Lower lobe of right lung (tissue), 2 donors: ENCODE results near the gene FUT8. TPM values are rescaled to one million over a fixed set of nuclear protein-coding genes. Genes with fewer than 3 reads are reported as not detected.

ENCODE experiments used
- ATAC-seq, 2 donors: fragments of 200-7000 bp; cut with Tn5 transposase; one replicate each; pipeline ENCODE4 v1.9.1; 2020 to 2022; ENCODE audit warnings: mild to moderate bottlenecking in 2 of 2, moderate library complexity in 2 of 2
- DNase-seq: peaks from one replicate; pipeline ENCODE4 v3.0.0-alpha.2; 2020
- H3K27ac ChIP-seq: fragments of 200-600 bp; one replicate; pipeline ENCODE4 v1.8.0; 2022
- H3K27me3 ChIP-seq: fragments of 200-600 bp; one replicate; pipeline ENCODE4 v1.8.0; 2022; ENCODE audit warnings: low read depth
- H3K36me3 ChIP-seq: fragments of 200-600 bp; one replicate; pipeline ENCODE4 v1.8.0; 2022; ENCODE audit warnings: mild to moderate bottlenecking
- H3K4me1 ChIP-seq: fragments of 200-600 bp; one replicate; pipeline ENCODE4 v1.8.0; 2022
- H3K4me3 ChIP-seq: fragments of 200-600 bp; one replicate; pipeline ENCODE4 v1.8.0; 2022; ENCODE audit warnings: mild to moderate bottlenecking
- H3K9me3 ChIP-seq: fragments of 200-600 bp; one replicate; pipeline ENCODE4 v1.8.0; 2022
- CTCF ChIP-seq: fragments of 200-600 bp; IDR thresholded peaks from one replicate; pipeline ENCODE4 v1.8.0; 2022; ENCODE audit warnings: antibody characterized with exemption, mild to moderate bottlenecking
- intact Hi-C: fragments of 100-400 bp; cut with DNase I; formaldehyde crosslinking; loops from one replicate; pipeline ENCODE4 v1.11.0; 2022
- total RNA-seq: library from RNA; stranded (reverse); fragmentation: NEBNext Ultra II Directional; extraction: Animal tissue kit (Norgen Biotek cat#: 25700); gene quantifications from one replicate; pipeline ENCODE4 v1.2.1, GENCODE V29; 2021
- donor health status: DM: no; HTN: yes; CAD: no; lungs with severe emphysema.

Gene FUT8
- total RNA-seq, 1 donor from 2014 or later = 46.1 TPM

DNA sequence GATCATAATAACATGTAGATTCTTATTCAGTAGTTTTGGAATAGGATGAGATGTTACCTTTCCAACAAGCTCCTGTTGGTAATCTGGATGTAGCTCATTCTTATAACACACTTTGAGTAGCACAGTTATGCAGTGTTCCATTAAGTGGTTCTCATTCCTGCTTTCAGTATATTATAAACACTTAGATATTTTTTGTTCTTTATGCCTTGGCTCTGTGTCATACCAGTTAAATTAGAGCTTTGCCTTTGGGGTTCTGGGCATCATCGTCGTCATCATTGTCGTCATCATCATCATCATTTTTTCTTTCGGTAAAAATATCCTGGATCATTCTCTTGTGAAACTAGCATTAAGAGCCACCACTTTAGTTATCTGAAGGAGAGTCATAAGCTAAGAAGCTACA is 87.5 kb downstream of the FUT8 start:
- intact Hi-C loops = no loop called here
- H3K9me3 ChIP-seq = no peaks in the 10 kb centered on the region
- no peak overlapping the region for H3K27ac ChIP-seq
- no peak for ATAC-seq
- H3K36me3 ChIP-seq = no peaks in the 10 kb centered on the region
- no peak overlapping the region for H3K4me3 ChIP-seq
- no peaks in the 10 kb centered on the region for H3K27me3 ChIP-seq
- no peaks in the 10 kb centered on the region for H3K4me1 ChIP-seq
- TF ChIP-seq CTCF = no peak
- DNase-seq = no peak

DNA sequence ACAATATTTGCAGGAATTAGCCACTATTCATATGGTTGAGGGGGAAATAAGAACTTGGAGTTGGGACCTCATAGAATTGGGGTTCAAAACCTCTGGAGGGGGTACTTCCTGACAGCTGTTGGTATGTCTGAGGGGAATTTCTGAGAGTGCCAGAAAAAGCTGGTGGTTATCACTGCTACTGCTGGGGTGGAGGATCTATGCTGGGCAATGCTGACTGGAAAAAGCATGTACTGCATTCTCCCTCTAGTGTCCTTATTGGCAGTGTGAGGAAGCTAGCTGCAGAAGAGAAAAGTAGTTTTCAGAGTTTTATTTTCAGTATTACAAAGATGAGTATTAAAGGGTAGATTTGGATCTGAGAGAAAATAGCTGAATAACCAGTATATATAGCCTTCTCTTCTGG is 88.8 kb downstream of the FUT8 start:
- Histone ChIP-seq H3K4me3 (no peak overlapping the region), H3K9me3 (no peaks in the 10 kb centered on the region), H3K27ac (no peak overlapping the region), H3K27me3 (no peaks in the 10 kb centered on the region), H3K4me1 (no peaks in the 10 kb centered on the region), H3K36me3 (no peaks in the 10 kb centered on the region)
- intact Hi-C loops = no loop called here
- DNase-seq = no peak
- TF ChIP-seq CTCF = no peak
- ATAC-seq = no peak

DNA sequence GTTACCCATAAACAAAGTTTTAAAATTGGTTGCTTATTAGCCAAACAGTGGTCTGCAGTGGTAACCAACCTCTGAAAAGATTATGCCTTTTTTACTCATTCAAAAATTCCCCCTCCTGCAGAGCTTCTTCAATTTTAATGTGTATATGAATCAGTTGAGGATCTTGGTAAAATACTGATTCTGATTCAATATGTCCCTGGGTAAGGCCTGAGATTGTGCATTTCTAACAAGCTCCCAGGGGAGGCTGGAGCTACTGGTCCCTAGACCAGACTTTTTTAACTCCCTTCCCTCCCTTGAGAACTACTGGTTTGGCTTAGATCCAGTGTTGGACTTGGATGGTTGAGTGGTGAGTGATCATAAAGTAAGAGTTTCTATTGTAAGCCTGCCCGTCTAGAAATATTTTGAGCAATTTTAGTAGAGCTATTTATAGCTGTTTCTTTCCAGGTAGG is 90.2 kb downstream of the FUT8 start:
- H3K4me1 ChIP-seq = no peaks in the 10 kb centered on the region
- H3K4me3 ChIP-seq = no peak overlapping the region
- no peak for TF ChIP-seq CTCF
- ATAC-seq (no peak), DNase-seq (no peak)
- no peaks in the 10 kb centered on the region for H3K36me3 ChIP-seq
- intact Hi-C loops = no loop called here
- no peak overlapping the region for H3K27ac ChIP-seq
- no peaks in the 10 kb centered on the region for H3K27me3 ChIP-seq
- H3K9me3 ChIP-seq = no peaks in the 10 kb centered on the region

DNA sequence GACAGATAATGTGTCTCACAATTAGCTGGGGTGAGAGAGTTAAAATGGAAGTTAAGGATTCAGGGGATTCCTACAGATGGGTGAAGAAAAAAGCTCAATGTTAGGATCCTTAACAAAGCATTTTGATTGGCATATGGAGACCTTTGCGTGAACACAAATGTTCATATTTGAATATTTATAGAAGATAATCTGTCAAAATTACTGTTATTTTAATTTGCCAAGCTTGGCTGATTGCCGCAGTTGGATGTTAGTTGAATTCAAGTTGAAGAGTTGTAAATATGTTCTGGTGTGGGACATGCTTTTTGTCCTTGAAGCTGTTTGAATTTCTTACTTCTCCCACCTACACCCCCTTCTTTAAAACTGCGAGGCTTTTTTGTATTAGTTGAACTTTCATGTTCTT is 91.2 kb downstream of the FUT8 start:
- Histone ChIP-seq H3K9me3 (no peaks in the 10 kb centered on the region), H3K27me3 (no peaks in the 10 kb centered on the region), H3K4me3 (no peak overlapping the region), H3K36me3 (no peaks in the 10 kb centered on the region), H3K4me1 (no peaks in the 10 kb centered on the region), H3K27ac (no peak overlapping the region)
- intact Hi-C loops = no loop called here
- TF ChIP-seq CTCF = no peak
- DNase-seq = no peak
- no peak for ATAC-seq

- DNase-seq = no peak
- Histone ChIP-seq H3K4me1 (no peaks in the 10 kb centered on the region), H3K27ac (no peak overlapping the region), H3K36me3 (no peaks in the 10 kb centered on the region), H3K27me3 (no peaks in the 10 kb centered on the region), H3K4me3 (no peak overlapping the region), H3K9me3 (peaks cover 5% of the 10 kb centered on the region)
- intact Hi-C loops = no loop called here
- TF ChIP-seq CTCF = no peak
- ATAC-seq = no peak
These were observed 94.3 kb downstream of the FUT8 start for GRCh38 chr14:65506801-65507200.

DNA sequence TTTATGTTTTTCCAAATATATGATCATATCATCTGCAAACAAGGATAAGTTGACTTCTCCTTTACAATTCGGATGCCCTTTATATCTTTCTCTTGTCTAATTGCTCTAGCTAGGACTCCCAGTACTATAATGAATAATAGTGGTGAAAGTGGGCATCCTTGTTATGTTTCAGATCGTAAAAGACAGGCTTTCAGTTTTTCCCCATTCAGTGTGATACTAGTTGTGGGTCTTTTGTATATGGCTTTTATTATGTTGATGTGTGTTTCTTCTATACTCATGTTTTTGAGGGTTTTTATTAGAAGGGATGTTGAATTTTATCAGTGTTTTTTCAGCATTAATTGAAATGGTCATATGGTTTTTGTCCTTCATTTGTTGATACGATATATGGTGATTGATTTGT is 97.3 kb downstream of the FUT8 start:
- H3K4me1 ChIP-seq = no peaks in the 10 kb centered on the region
- H3K36me3 ChIP-seq = no peaks in the 10 kb centered on the region
- peaks cover 5% of the 10 kb centered on the region for H3K9me3 ChIP-seq
- no peak overlapping the region for H3K27ac ChIP-seq
- DNase-seq (no peak), ATAC-seq (no peak)
- intact Hi-C loops = no loop called here
- no peaks in the 10 kb centered on the region for H3K27me3 ChIP-seq
- H3K4me3 ChIP-seq = no peak overlapping the region
- TF ChIP-seq CTCF = no peak
